Right renal cortex interstitium (tissue), 3 donors: ENCODE results near the gene TMED4. TPM values are rescaled to one million over a fixed set of nuclear protein-coding genes. Genes with fewer than 3 reads are reported as not detected.
"Not testable (repeated sequence)": the region's sequence is repeated elsewhere in the genome, so short reads cannot be mapped to it uniquely, and the experiment has no call there.

Source experiments
- DNase-seq, 3 donors: peaks; one replicate each; pipeline ENCODE4 v3.0.0-alpha.2; 2013; ENCODE audit warnings: low read depth in 3 of 3, low spot score in 2 of 3
- polyA plus RNA-seq, 3 donors: library from polyadenylated mRNA; unstranded; fragments of 120-200 nt; gene quantifications; one replicate each; pipeline ENCODE4 v1.2.1, GENCODE V29; 2013; ENCODE audit not compliant: insufficient read length in 3 of 3

Gene TMED4
- polyA plus RNA-seq, 3 donors, result 134 to 136 (median 134) TPM

DNA sequence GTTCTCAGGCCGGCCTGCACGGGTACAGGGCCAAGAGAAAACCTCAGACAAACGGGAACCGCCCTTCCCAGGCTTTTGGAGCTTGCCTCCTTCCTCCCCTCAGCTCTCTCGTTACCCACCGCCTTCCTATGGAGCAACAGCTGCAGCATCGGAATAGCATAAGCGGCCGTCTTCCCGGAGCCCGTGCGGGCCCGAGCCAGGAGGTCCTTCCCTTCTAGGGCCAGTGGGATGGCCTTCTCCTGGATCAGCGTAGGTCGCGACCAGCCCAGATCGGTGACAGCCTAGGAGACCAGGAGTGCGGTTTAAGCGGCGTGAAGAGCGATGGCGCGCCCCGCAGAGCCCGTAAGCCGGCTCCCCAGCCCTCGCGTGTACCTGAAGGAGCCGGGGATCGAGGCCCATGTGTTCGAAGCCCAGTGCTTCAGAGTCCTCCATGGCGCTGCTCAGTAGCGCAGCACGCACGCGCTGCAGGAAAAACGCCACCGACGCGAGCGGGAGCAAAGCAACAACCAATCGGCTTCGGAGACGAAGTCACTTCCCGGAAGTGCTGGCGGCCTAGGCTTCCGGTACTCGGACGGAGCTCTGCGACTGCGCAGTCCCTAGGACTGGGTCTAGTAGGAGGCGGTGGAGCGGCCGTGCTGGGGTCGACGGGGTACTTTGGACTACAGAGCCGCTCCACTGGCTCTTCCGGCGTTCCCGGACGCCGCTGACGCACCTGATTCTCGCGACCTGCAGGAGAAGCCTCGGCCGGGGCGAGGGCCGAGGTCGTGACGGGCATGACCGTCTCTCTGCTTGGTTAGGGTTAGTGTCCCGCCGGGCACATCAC lies 8.4 kb downstream of the TMED4 start, which contains the start of gene DDX56:
Gene DDX56, minus strand, starts transcription at position 445 of the 823 bp plus-strand sequence. Its CDS starts 13 bp downstream, at position 432.
- DNase-seq, result peak; percentile 84 to 89 (median 87)

DNA sequence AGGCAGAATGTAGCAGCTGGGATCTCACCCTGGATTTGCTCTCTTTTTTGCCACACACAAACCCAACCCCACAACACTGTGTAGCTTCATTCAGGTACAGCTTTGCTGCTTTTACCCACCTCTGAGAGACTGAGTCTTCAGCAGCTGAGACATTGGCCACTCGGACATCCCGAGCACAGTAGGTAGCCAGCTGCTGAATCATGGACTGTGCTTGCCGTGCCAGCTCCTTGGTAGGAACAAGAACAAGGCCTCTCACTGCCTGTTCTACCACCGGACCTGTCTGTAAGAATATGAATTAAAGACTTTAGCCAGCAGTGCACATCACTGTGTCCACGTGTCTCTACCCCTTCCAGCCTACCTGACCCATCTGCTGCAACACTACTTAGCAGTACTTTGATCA lies 9.3 kb downstream of the TMED4 start:
- DNase-seq, result no peak

DNA sequence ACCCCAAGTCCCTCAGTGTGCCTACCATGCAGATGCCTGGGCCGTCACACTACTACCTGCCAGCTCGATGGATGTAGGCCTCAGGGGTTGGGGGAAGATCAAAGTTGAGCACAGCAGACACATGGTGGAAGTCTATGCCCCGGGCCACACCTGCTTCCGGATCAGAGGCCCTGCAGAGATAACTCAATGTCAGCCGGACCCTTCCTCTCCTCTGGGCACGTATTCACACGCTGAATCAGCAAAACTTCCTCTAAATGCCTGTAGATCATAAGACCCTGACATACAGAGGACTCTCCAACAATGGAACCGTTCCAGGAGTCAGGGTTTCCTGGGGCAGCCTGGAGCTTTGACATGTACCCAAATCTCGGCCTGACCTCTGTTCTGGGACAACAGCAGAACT lies 12.1 kb downstream of the TMED4 start:
- DNase-seq, result no peak

DNA sequence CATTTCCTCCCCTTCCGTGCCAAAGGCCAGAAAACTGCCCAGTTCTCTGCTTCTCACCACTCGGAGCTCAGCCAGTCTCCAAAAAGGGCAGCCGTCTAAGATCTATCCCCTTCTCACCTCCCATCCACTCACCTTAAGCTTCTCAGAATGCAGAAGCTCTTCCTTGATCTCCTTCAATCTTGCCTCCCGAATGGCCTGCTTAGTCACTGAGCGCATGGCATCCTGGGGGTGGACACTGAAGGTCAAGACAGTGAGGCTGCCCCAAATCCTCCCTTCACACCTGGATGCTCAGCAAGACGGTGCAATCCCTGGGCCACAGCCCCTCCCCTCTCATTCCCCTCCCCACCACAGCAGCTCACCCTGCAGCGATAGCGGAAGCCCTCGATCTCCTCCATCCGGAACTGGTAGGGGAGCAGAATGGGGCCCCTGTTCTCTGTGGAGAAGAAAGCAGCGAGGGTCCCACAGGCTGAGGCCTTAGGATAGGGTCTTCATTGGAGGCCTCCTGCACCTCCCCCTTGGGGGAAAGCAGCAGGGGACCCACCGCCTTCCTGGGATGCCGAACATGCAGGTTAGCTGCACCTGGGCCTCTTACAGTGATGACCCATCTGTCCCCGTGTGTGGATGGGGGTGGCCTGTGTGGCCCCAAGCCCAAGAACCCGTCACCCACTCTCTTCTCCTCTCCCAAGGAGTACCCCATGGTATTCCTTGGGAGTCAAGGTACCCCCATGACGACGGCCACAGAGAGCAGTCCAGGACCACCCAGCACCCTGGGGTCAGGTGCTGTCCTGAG lies 13.1 kb downstream of the TMED4 start:
- no peak for DNase-seq

DNA sequence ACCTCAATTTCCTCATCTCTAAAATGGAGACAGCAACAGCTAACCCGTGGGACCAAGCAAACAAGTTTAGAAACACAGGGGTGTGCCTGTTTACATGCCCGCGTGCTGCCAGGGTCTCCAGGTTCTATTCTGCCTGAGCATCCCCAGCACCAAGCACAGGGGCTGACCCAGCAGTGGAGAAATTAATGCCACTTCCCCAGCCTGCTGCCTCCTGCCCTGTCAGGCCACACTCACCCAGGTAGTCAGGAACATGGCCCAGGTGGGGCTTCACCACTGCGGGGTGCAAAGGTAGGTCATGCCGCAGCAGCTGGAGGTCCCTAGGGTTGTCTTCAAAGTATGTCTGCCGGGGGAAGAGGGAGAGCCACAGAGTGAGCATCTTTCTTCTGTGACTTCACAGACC lies 14.1 kb downstream of the TMED4 start:
- no peak for DNase-seq

DNA sequence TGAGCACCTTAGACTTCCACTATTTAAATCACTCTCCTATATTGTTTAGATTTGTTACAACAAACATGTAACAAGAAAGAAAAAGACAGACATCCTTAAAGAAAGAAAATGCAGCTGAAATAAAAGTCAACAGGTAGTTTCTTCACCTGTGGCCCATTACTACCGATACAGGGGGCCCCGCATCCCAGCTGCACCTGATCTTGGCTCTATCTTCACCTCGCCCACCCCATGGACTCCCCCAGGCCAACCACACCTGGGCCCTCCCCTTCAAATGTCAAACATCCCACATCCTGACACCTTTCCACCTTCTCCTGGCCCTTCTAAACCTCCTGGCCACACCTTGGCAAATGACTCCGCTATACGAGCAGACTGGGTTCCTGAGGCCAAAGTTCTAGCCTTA lies 15.4 kb downstream of the TMED4 start:
- no peak for DNase-seq

DNA sequence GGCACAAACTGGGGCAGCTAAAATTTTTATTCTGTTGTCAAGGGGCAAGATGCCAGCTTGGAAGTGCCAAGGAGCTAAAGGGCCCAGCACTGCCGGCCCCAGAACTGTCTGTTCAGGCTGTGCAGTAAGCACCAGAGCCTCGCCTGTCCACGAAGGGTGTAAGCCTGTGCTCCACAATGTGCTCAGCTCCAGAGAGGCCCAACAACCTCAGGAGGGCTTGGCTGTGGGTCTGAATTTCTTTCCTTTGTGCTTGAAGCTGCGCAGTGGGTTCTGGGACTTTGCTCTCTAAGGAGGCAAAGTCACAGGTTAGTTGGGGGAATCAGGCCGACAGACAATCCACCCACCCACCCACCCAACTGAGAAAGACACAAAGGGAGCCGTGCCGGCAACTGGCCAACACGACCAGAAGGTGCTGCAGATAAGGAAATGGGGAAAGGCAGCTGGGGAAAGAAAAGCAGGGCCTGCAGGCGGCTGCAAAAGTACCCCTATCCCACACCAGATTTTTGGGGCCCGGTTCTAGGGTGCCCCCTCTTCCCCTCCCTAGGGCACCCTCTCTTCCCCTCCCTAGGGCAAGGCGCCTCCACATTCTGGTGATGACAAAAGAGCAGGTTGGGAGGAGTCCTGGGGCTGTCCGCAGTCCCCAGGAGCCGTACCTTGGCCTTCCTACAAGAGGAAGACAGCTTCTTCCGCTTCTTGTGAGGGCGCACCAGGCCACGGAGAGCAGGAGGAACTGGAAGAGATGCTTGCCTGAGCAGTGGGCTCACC lies 16.1 kb downstream of the TMED4 start:
- DNase-seq, result no peak

DNA sequence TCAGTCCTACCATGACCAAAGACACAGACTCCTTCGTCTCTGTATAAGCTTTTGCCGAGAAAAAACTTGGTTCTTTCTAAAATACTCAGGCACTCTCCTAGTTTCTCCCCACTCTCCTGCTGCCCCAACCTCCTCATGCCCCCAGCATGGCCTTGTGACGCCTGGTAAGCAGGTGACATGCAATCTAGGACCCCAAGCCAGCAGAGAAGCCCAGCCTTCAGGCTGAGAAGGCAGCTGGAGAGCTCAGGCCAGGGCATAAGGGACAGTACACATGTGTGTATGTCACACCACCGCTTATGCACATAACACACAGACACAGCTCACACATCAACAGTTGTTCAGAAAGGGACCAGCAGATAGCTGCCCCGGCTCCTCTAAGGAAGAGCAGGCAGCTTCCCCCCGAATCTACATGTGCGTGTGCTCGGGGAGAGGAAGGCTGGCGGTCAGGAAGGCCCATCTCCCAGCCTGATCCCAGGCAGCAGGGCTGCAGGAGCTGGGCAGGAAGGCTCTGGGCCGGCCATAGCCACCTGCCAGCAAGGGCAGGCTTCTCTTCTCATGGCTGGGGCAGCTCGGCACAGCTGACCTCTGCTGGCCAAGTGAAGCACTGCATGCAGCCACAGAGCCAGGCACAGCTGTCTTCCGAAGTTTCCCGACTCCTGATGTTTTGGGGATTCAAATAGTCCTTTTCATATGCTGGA lies 16.8 kb downstream of the TMED4 start:
- DNase-seq, result no peak

DNA sequence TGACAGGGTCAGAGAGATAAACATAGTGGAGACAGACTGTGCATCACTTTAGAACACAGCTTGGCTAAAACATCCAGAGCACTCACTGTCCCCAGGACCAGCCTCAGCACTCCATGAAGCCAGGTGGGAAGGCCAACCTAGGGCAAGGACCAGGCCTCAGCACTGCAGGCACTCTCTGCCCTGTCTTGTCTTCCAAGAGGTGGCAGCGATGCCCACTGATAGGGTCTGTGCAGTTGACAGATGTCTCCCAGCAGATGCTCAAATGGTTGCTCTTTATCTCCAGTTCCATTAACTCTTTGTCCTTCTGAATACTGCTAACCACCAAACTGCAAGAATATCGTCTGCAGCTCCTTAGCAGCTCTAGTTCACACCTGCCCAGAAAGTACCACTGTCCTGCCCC lies 17.4 kb downstream of the TMED4 start:
- no peak for DNase-seq

DNA sequence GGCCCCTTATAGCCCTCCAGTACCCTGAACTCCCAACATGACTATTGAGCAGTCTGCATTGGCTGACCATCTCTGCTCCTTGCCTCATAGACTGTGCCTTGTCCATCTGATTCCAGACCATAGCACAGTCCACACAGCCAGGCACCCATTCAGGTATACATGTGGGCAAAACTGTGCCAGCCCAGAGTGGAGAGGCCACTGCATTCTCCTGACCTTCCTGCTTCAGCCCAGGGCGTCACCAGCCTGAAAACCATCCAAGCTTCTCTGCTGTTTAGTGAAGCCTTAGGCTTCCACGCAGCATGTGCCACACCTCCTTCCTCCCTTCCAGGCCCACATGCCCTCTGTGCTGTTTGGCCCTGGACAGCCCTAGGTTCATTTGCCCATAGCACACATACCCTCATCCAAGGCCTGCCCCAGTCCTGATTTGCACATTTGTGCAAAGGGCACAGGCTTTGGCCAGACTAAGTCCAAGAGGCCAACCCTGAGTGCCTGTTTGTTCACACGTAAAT lies 18.8 kb downstream of the TMED4 start:
- no peak for DNase-seq

DNA sequence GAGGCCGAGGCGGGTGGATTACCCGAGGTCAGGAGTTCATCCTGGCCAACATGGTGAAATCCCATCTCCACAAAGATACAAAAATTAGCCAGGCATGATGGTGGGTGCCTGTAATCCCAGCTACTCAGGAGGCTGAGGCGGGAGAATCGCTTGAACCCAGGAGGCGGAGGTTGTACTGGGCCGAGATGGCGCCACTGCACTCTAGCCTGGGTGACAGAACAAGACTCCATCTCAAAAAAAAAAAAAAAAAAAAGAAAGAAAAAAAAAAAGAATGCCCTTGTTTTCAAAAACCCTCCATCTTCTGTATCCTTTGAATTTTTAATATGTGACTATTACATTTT lies 19.4 kb downstream of the TMED4 start:
- DNase-seq, result not testable (repeated sequence)

DNA sequence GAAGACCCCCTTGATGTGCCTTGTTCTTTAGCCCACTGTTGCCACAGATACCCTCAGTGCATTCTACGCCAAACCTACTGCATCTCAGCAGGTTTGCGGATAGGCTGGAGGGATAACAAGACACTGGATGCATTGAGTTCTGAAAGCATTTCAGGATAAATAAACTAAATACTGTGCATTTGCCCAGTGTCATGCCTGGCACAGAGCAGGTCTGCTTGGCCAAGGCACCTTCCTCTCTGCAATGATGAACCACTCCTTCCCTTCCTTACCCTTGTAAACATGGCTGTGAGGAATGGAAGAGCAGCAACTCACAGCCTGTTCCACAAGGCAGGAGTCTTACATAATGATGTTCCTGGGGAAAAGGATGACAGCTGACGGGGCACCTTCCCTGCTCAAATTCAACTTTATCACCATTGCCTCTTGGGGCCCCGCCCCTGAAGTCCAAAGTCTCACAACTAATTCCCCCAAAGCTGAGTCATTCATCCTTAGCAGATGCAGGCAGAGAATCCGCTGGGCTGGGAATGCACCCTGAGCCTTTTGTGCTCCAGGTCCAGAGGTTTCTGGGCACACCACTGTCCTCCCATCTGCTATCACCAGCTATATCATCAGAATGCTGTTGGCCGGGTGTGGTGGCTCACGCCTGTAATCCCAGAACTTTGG lies 19.9 kb downstream of the TMED4 start:
- DNase-seq, result no peak

DNA sequence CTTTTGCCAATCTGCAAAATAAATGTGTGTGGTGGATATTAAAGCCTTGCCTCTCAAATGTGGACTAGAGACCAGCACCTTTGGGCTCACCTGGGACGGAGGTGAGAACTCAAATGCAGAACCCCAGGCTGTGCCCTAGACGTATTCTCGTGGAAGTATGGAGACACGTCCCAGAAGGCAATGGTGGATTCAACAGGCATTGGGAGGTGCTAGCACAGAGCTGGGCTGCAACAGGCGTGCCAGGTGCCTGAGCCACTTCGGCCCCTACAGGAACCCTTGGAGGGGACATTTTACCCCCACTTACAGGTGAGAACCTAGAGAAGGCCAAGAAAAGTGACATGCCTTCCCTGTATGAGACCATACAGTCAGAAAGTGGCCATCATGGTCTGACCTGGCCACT lies 20.6 kb downstream of the TMED4 start:
- DNase-seq, result no peak

DNA sequence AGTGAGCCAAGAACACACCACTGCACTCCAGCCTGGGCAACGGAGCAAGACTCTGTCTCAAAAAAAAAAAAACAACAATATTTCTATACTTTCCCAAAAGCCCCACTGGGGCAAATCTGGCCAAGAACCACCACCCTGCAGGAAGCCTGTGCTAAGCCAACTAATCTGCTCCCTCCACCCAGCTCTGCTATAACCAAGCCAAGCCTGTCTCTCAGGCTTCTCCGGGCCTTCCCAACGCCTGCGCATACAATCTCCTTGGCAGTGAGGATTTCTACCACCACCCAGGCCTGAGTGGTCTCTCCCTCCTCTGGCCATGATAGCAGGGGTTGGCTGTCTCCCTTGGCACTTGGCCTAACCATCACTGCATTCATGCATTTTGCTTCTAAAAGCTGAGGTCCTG lies 22.5 kb downstream of the TMED4 start:
- no peak for DNase-seq

DNA sequence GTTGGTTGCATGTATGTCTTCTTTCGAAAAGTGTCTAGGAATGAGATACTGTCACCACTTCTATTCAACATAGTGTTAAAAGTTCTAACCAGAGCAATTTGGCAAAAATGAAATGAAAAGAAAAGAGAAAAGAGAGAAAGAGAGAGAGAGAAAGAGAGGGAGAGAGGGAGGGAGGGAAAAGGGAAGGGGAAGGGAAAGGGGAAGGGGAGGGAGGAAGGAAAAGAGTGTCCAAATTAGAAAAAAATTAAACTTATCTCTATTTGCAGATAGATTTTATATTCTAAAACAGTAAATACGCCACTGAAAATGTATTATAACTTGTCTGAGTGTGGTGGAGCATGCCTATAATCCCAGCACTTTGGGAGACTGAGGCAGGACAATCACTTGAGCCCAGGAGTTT lies 24.5 kb downstream of the TMED4 start:
- no peak for DNase-seq

DNA sequence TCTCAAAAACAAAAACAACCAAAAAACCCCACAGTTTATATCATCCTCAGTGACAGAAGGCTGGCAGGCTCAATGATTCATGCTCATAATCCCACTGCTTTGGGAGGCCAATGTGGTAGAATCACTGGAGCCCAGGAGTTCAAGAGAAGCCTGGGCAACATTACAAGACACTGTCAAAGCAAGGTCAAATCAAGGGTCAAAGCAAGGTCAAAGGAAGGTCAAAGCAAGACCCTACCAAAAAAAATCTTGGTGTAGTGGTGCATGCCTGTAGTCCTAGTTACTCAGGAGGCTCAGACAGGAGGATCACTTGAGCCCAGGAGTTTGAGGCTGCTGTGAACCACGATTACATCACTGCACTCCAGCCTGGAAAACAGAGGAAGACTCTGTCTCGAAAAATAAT lies 26.7 kb downstream of the TMED4 start:
- DNase-seq, result no peak

DNA sequence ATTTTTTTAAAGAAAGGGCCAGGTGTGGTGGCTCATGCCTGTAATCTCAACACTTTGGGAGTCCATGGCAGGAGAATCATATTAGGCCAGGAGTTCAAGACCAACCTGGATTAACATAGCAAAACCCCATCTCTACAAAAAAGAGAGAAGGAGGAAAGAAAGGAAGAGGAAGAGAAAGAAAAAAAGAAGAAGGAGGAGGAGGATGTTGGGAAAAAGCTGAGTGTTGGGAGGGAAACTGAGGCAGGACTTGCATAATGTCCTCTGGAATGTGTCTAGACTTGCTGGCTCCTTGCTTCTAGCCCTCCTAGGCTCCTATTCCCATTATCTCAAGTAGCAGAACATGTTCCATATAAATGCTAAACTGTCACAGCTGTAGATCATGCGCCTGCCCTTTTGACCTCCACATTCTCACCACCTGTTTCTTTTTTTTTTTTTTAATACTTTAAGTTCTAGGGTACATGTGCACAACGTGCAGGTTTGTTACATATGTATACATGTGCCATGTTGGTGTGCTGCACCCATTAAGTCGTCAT lies 29.5 kb downstream of the TMED4 start:
- DNase-seq, result not testable (repeated sequence)

DNA sequence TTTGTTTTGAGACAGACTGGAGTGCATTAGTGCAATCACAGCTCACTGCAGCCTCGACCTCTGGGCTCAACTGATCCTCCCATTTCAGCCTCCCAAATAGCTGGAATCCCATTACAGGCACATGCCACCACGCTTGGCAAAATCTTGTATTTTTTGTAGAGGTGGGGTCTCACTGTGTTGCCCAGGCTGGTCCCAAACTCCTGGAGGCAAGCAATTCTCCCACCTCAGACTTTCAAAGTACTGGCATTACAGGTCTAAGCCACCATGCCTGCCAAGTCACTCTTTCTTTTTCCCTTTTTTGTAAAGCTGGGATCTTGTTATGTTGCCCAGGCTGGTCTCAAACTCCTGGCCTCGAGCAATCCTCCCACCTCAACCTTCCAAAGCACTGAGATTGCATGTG lies 32.6 kb downstream of the TMED4 start:
- no peak for DNase-seq

DNA sequence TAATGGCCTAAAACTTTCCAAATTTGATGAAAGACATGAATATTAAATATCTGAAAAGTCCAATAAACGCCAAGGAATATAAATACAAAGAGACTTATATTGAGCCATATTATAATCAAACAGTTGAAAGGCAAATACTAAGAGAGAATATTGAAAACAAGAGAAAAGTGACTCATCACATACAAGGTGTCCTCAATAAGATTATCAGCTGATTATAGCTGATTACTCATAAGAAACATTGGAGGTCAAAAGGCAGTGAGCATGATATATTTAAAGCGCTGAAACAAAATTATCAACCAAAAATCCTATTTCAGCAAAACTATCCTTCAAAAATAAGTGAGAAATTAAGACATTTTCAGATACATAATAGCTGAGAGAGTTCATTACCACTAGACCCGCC lies 33.1 kb downstream of the TMED4 start:
- DNase-seq, result no peak
